Uterus (tissue), 2 donors: ENCODE data around the gene FAXC.

ENCODE experiments used
- CTCF ChIP-seq, 4 experiments: fragments of 200-600 bp in 2 of 4; fragments of 450-650 bp in 2 of 4; sonication (generic) in 2 of 4; IDR thresholded peaks; one replicate each; pipeline ENCODE4 v1.5.1; 2016 to 2019; ENCODE audit warnings: antibody characterized with exemption in 4 of 4, mild to moderate bottlenecking in 2 of 4, moderate library complexity in 1 of 4
- POLR2A ChIP-seq, 2 donors: fragments of 450-650 bp; IDR thresholded peaks; one replicate each; pipeline ENCODE4 v1.6.1; 2016; ENCODE audit warnings: antibody characterized with exemption in 2 of 2, mild to moderate bottlenecking in 1 of 2, moderate library complexity in 1 of 2

DNA sequence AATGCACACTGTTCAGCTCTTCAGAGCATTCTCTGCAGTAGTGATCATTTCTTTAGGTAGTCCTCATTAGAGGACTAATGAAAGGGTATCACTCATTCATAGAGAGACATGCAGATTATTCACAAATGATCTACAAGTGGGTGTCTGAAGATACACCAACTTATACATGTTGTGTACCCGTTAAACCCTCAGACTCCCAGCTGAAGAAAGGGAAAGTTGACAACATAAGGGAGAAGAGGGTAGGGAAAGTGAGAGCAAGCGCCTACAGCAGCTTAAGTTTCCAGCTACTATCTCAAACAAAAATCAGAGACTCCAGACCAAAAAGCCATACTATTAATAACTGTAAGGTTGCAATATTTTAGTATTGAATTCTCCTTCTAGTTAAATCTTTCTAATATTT, 37.1 kb downstream of the FAXC start:
- no peak for TF ChIP-seq POLR2A (IDR thresholded peaks at IDR 0.05)
- no peak for TF ChIP-seq CTCF (IDR thresholded peaks at IDR 0.05)
